Measurements from ENCODE around the gene FIGNL2. TPM values are rescaled to one million over a fixed set of nuclear protein-coding genes. Genes with fewer than 3 reads are reported as not detected.

The FIGNL2 gene
- total RNA-seq, 4 donors from 2014 or later, result not detected

GRCh38 chr12:51844854-51845253, 3.7 kb downstream of the FIGNL2 start:
- Histone ChIP-seq H3K4me1 (peaks cover 11 to 23% (median 21%) of the 10 kb centered on the region in 4 donors), H3K9me3 (no peaks in the 10 kb centered on the region), H3K27me3 (peaks cover 92% of the 10 kb centered on the region), H3K36me3 (no peaks in the 10 kb centered on the region), H3K27ac (no peak overlapping the region), H3K4me3 (no peak overlapping the region)
- no peak for TF ChIP-seq POLR2AphosphoS5 (IDR thresholded peaks at IDR 0.05)
- intact Hi-C loops (cut with DNase I; ENCODE audit: low total_unique reads), result no loop called here
- WGBS, 2 donors (ENCODE audit: low coverage in 1 of 2), result 58 to 86% methylated on average over 2 to 4 of the region's 4 CpGs
- in situ Hi-C loops (cut with MboI; ENCODE audit: low pct_ligation_motif_present in 1 of 4, low pct_unique_long_range_greater_than_20kb in 1 of 4, low sequenced_read_pairs in 3 of 4), result no loop called here
- no peak for DNase-seq

GRCh38 chr12:51841727-51842126, 6.8 kb downstream of the FIGNL2 start:
- Histone ChIP-seq H3K27ac (no peak overlapping the region), H3K4me1 (peaks cover 3 to 6% (median 4%) of the 10 kb centered on the region in 4 donors), H3K9me3 (no peaks in the 10 kb centered on the region), H3K4me3 (no peak overlapping the region), H3K36me3 (no peaks in the 10 kb centered on the region), H3K27me3 (peaks cover 76% of the 10 kb centered on the region)
- DNase-seq, result no peak
- intact Hi-C loops (cut with DNase I; ENCODE audit: low total_unique reads), result no loop called here
- in situ Hi-C loops (cut with MboI; ENCODE audit: low pct_ligation_motif_present in 1 of 4, low pct_unique_long_range_greater_than_20kb in 1 of 4, low sequenced_read_pairs in 3 of 4), result no loop called here
- 50 to 60% methylated on average over 1 to 6 of the region's 6 CpGs for WGBS, 2 donors (ENCODE audit: low coverage in 1 of 2)
- TF ChIP-seq POLR2A (IDR thresholded peaks at IDR 0.05) (no peak), EP300 (IDR thresholded peaks at IDR 0.05; ENCODE audit: low read depth) (no peak), POLR2AphosphoS5 (IDR thresholded peaks at IDR 0.05) (no peak)
- TF ChIP-seq, protein P1, sequence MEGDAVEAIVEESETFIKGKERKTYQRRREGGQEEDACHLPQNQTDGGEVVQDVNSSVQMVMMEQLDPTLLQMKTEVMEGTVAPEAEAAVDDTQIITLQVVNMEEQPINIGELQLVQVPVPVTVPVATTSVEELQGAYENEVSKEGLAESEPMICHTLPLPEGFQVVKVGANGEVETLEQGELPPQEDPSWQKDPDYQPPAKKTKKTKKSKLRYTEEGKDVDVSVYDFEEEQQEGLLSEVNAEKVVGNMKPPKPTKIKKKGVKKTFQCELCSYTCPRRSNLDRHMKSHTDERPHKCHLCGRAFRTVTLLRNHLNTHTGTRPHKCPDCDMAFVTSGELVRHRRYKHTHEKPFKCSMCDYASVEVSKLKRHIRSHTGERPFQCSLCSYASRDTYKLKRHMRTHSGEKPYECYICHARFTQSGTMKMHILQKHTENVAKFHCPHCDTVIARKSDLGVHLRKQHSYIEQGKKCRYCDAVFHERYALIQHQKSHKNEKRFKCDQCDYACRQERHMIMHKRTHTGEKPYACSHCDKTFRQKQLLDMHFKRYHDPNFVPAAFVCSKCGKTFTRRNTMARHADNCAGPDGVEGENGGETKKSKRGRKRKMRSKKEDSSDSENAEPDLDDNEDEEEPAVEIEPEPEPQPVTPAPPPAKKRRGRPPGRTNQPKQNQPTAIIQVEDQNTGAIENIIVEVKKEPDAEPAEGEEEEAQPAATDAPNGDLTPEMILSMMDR (IDR thresholded peaks at IDR 0.05), result no peak

DNA sequence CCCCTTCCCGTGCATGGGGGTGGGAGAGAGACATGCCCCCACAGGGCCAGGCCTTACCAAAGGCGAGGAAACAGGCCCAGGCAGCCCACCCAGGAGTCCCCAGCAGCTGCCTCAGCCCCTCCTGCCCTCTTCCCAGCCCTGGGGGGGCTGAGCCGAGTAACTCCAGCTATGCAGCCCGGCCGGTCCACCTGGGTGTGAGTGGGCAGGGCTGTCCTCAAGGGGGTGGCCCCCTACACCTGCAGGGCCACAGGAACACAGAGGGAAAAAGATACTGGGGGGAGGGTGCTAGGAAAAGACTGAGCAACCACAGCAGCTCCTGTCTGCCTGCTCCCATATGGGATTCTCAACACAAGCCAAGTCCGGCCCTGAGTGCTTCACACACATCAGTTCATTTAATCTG, 7.6 kb downstream of the FIGNL2 start:
- Histone ChIP-seq H3K4me3 (no peak overlapping the region), H3K36me3 (no peaks in the 10 kb centered on the region), H3K9me3 (no peaks in the 10 kb centered on the region), H3K27me3 (peaks cover 69% of the 10 kb centered on the region), H3K27ac (no peak overlapping the region), H3K4me1 (no peaks in the 10 kb centered on the region)
- no peak for DNase-seq
- in situ Hi-C loops (cut with MboI; ENCODE audit: low pct_ligation_motif_present in 1 of 4, low pct_unique_long_range_greater_than_20kb in 1 of 4, low sequenced_read_pairs in 3 of 4), result no loop called here
- WGBS, 2 donors (ENCODE audit: low coverage in 1 of 2), result 86% methylated on average over 6 of the region's 6 CpGs; no CpG with 5 or more reads in 1 of the 2 donors
- no peak for TF ChIP-seq POLR2A (IDR thresholded peaks at IDR 0.05)
- no peak for TF ChIP-seq POLR2AphosphoS5 (IDR thresholded peaks at IDR 0.05)
- TF ChIP-seq, protein P1 (IDR thresholded peaks at IDR 0.05), result no peak
- no peak for TF ChIP-seq EP300 (IDR thresholded peaks at IDR 0.05; ENCODE audit: low read depth)
- intact Hi-C loops (cut with DNase I; ENCODE audit: low total_unique reads), result no loop called here

- intact Hi-C loops (cut with DNase I; ENCODE audit: low total_unique reads) (no loop called here), in situ Hi-C loops (cut with MboI; ENCODE audit: low pct_ligation_motif_present in 1 of 4, low pct_unique_long_range_greater_than_20kb in 1 of 4, low sequenced_read_pairs in 3 of 4) (no loop called here)
- no peak overlapping the region for H3K4me3 ChIP-seq
- H3K27me3 ChIP-seq, result peaks cover 63% of the 10 kb centered on the region
- H3K4me1 ChIP-seq, result no peaks in the 10 kb centered on the region
- WGBS, 2 donors (ENCODE audit: low coverage in 1 of 2), result 73% methylated on average over 5 of the region's 5 CpGs; no CpG with 5 or more reads in 1 of the 2 donors
- no peak for DNase-seq
- TF ChIP-seq EP300 (IDR thresholded peaks at IDR 0.05; ENCODE audit: low read depth) (no peak), POLR2AphosphoS5 (IDR thresholded peaks at IDR 0.05) (no peak), POLR2A (IDR thresholded peaks at IDR 0.05) (no peak)
- TF ChIP-seq, protein P1 (IDR thresholded peaks at IDR 0.05), result no peak
- H3K9me3 ChIP-seq, result no peaks in the 10 kb centered on the region
- no peak overlapping the region for H3K27ac ChIP-seq
- H3K36me3 ChIP-seq, result no peaks in the 10 kb centered on the region
Observed at GRCh38 chr12:51839310-51839947, 9.1 kb downstream of the FIGNL2 start.

- peaks cover 63% of the 10 kb centered on the region for H3K27me3 ChIP-seq
- intact Hi-C loops (cut with DNase I; ENCODE audit: low total_unique reads), result no loop called here
- DNase-seq, result no peak
- no peaks in the 10 kb centered on the region for H3K4me1 ChIP-seq
- H3K4me3 ChIP-seq, result no peak overlapping the region
- no peaks in the 10 kb centered on the region for H3K36me3 ChIP-seq
- H3K27ac ChIP-seq, result no peak overlapping the region
- WGBS, 2 donors (ENCODE audit: low coverage in 1 of 2), result 64% methylated on average over 4 of the region's 4 CpGs; no CpG with 5 or more reads in 1 of the 2 donors
- TF ChIP-seq POLR2AphosphoS5 (IDR thresholded peaks at IDR 0.05) (no peak), POLR2A (IDR thresholded peaks at IDR 0.05) (no peak), EP300 (IDR thresholded peaks at IDR 0.05; ENCODE audit: low read depth) (no peak)
- TF ChIP-seq, protein P1 (IDR thresholded peaks at IDR 0.05), result no peak
- H3K9me3 ChIP-seq, result no peaks in the 10 kb centered on the region
- in situ Hi-C loops (cut with MboI; ENCODE audit: low pct_ligation_motif_present in 1 of 4, low pct_unique_long_range_greater_than_20kb in 1 of 4, low sequenced_read_pairs in 3 of 4), result no loop called here
Observed at GRCh38 chr12:51838762-51839161, 9.8 kb downstream of the FIGNL2 start.
